Liver (tissue), 2 donors: Measurements from ENCODE around the gene HBA2.

Experiments used
- FOXA1 ChIP-seq: IDR thresholded peaks from 2 replicates; pipeline ENCODE4 v1.6.1; 2016; ENCODE audit warnings: antibody characterized with exemption
- TF ChIP-seq, protein P1 (sequence below): IDR thresholded peaks from 2 replicates; pipeline ENCODE4 v1.6.1; 2016; ENCODE audit warnings: antibody characterized with exemption, mild to moderate bottlenecking
- TF ChIP-seq, protein P2 (sequence below): fragments of 150-350 bp; IDR thresholded peaks from 2 replicates; pipeline ENCODE4 v1.5.1; 2017; ENCODE audit warnings: improper control_type of control experiment, low read depth, low read length; ENCODE audit not compliant: missing input control
- TF ChIP-seq, protein P3 (sequence below): IDR thresholded peaks from 2 replicates; pipeline ENCODE4 v1.6.1; 2016; ENCODE audit warnings: antibody characterized with exemption
- TF ChIP-seq, protein P4 (sequence below): IDR thresholded peaks from 2 replicates; pipeline ENCODE4 v1.6.1; 2016; ENCODE audit warnings: antibody characterized with exemption
- donor health status: healthy.

DNA sequence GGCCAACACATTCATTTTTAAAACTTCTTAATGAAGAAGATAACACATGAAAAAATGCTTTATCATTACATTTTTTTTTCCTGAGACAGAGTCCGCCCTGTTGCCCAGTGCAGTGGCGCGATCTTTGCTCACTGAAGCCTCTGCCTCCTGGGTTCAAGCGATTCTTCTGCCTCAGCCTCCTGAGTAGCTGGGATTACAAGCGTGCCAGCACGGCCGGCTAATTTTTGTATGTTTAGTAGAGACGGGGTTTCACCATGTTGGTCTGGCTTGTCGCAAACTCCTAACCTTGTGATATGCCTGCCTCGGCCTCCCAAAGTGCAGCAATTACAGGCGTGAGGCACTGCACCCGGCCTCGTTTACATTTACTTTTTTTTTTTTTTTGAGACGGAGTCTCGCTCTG, 20.8 kb downstream of the HBA2 start:
- TF ChIP-seq, protein P1, sequence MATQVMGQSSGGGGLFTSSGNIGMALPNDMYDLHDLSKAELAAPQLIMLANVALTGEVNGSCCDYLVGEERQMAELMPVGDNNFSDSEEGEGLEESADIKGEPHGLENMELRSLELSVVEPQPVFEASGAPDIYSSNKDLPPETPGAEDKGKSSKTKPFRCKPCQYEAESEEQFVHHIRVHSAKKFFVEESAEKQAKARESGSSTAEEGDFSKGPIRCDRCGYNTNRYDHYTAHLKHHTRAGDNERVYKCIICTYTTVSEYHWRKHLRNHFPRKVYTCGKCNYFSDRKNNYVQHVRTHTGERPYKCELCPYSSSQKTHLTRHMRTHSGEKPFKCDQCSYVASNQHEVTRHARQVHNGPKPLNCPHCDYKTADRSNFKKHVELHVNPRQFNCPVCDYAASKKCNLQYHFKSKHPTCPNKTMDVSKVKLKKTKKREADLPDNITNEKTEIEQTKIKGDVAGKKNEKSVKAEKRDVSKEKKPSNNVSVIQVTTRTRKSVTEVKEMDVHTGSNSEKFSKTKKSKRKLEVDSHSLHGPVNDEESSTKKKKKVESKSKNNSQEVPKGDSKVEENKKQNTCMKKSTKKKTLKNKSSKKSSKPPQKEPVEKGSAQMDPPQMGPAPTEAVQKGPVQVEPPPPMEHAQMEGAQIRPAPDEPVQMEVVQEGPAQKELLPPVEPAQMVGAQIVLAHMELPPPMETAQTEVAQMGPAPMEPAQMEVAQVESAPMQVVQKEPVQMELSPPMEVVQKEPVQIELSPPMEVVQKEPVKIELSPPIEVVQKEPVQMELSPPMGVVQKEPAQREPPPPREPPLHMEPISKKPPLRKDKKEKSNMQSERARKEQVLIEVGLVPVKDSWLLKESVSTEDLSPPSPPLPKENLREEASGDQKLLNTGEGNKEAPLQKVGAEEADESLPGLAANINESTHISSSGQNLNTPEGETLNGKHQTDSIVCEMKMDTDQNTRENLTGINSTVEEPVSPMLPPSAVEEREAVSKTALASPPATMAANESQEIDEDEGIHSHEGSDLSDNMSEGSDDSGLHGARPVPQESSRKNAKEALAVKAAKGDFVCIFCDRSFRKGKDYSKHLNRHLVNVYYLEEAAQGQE: no peak
- TF ChIP-seq, protein P2, sequence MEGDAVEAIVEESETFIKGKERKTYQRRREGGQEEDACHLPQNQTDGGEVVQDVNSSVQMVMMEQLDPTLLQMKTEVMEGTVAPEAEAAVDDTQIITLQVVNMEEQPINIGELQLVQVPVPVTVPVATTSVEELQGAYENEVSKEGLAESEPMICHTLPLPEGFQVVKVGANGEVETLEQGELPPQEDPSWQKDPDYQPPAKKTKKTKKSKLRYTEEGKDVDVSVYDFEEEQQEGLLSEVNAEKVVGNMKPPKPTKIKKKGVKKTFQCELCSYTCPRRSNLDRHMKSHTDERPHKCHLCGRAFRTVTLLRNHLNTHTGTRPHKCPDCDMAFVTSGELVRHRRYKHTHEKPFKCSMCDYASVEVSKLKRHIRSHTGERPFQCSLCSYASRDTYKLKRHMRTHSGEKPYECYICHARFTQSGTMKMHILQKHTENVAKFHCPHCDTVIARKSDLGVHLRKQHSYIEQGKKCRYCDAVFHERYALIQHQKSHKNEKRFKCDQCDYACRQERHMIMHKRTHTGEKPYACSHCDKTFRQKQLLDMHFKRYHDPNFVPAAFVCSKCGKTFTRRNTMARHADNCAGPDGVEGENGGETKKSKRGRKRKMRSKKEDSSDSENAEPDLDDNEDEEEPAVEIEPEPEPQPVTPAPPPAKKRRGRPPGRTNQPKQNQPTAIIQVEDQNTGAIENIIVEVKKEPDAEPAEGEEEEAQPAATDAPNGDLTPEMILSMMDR: no peak
- TF ChIP-seq, protein P3, sequence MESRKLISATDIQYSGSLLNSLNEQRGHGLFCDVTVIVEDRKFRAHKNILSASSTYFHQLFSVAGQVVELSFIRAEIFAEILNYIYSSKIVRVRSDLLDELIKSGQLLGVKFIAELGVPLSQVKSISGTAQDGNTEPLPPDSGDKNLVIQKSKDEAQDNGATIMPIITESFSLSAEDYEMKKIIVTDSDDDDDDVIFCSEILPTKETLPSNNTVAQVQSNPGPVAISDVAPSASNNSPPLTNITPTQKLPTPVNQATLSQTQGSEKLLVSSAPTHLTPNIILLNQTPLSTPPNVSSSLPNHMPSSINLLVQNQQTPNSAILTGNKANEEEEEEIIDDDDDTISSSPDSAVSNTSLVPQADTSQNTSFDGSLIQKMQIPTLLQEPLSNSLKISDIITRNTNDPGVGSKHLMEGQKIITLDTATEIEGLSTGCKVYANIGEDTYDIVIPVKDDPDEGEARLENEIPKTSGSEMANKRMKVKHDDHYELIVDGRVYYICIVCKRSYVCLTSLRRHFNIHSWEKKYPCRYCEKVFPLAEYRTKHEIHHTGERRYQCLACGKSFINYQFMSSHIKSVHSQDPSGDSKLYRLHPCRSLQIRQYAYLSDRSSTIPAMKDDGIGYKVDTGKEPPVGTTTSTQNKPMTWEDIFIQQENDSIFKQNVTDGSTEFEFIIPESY: no peak
- TF ChIP-seq FOXA1: no peak
- TF ChIP-seq, protein P4, sequence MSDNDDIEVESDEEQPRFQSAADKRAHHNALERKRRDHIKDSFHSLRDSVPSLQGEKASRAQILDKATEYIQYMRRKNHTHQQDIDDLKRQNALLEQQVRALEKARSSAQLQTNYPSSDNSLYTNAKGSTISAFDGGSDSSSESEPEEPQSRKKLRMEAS: no peak
